HG02571 (cell line): Measurements from ENCODE around the gene MYL12B.
"Not testable (repeated sequence)": the region's sequence is repeated elsewhere in the genome, so short reads cannot be mapped to it uniquely, and the experiment has no call there.

Experiments
- ATAC-seq: cut with Tn5 transposase; IDR thresholded peaks from one replicate; pipeline ENCODE4 v1.9.1; 2021; ENCODE audit warnings: mild to moderate bottlenecking, moderate library complexity; ENCODE audit not compliant: unreplicated experiment

The MYL12B gene

DNA sequence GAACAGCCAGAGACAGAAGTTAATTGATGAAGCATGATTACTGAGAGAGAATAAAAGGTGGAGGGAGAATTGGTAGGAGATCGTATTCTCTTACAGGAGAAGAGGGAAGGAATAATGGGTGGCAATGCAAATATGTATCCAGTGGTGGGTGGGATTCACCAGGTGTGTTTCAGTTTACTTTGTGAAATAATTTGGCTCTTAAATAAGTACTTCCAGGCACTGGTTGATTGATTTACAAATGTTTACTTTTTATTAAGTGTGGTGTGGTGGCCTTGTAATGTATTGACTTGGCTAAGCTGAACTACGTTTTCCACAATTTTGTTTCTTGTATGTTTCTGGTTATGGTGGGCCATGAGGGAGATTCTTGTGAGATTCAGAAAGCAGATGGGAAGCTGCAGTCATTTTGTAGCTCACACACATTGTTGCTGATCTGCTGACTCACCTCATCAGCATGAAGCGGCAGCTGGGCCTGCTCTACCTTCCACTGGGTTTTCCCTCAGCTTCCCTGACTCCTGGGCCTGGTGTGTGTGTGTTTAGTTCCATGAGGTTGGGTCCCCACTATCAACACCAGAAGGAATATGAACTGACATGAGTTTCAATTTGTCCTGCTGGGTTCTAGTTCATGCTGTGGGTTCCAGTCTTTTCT, 32.6 kb downstream of the MYL12B start:
- no peak for ATAC-seq

DNA sequence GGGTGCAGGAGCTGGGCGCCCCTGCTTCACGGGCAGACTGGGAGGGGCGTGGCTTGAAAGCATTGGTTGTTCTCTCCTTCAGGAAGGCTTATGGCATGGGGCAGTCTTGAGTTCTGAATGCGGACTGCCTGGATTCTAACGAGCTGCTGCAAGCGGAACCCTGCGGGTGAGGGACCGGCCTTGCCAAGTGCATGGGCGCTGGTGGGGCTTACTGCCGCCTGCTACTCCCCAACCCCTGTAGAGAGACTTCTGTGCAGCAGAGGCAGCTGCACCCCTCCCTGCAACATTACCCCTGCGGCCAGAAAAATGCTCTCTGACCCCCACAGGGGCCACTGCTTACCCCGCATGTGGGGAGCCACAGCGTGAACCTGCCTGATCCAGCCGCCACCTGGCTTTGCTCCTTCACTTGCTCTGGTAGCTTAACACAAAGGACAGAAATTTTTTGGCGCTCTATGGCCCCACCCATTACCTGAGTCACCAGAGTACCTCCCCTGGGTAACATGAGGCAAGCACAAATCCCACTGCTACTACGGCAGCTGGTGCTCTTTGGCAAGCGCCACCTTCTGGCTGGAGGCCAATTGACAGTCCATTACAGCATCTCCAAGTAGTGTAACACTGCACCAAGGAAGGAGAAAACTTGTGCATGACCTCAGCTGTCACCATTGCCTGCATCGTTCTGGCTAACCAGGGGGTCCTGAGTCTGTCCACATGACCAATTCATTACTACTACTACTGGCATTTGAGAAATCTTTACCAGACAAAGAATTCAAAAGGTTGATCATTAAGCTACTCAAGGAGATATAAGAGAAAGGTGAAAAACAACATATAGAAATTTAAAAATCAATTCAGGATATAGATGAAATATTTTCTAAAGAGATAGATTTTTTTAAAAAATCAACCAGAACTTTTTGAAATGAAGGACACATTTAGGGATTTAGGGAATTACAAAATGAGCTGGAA, 35.4 kb downstream of the MYL12B start:
- peak; percentile 99 for ATAC-seq

DNA sequence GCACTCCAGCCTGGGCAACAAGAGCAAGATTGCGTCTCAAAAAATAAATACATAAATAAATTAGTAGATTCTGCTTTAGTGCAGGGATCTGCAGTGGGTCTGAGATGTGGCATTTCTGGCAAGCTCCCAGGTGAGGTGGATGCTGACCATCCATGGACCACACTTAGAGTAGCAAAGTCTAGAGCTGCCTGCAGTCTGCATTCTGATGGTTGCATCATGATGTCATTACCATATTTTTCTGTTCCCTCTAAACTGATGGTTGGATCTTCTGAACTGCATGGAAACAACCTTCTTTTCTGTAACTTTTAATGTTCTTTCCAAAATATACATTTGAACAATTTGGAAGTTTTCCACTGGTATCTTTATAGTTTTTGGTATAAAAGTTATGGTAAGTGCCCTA, 42.9 kb downstream of the MYL12B start:
- ATAC-seq, result no peak

DNA sequence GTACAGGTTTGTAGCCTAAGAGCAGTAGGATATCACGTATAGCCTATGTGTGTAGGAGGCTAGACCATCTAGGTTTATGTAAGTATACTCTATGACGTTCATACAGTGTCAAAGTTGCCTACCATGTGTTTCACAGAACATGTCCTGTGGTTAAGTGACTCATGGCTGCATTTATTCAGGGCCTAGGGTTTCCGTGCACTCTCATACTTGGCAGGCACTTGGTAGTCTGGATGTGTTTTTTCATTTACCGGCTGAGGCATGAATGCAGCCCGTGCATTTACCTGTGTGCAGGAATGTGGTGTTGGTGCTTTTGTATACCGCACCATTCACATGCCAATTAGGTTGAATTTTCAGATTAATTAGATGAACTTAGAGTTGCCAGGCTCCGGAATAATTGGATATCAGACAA, 43.4 kb downstream of the MYL12B start:
- peak; percentile 54 for ATAC-seq

DNA sequence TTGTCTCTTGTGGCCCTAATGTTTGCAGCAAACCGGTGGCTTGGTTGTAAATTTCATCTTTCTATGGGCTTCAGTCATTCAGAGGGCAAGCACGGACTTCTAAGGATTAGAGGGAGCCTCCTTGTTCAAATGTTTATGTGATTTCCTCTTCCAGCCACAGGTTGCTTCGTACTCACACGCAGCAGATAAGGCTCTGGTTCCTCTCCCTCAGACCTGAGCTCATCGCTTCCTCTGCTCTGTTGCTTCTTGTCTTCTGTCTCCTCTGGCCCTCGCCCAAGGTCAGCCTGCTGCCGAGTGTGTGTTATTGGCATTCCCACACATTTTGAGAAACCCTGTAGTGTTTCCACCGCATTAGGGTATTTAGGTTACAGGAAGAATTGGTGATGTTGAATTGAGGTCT, 44.0 kb downstream of the MYL12B start:
- ATAC-seq, result no peak

DNA sequence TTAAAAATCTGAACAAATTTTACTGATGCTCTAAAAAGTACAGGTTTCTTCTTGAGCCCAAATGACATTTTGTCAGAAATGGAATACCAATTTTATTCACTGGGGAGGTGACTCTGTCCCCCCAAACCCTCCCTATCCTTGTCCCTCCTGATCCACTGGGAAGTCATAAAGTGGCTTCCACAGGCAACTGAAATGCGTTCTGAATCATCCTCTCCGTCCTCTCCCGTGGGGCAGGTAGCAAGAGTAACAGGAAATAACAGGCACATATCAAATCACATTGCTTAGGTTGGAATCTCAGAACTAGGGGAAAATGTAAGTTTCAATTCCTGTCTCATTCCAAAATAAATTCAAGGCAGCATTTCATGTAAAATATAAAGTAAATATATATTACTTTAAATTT, 44.5 kb downstream of the MYL12B start:
- ATAC-seq, result no peak

DNA sequence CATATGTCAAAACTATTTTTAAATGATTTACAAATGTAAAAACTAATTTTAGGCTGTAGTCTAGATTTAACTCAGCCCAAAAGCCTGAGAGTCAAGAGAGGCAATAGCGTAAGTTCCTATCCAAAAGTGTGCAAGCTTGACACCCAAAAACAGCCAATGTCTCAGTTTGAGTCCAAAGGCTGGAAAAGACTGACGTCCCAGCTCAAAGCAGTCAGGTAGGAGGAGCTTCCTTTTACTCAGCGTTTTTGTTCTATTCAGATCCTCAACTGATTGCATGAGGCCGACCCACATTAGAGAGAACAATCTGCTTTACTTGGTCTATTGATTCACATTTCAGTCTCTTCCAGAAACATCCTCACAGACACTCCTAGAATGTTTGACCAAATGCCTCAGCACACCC, 51.8 kb downstream of the MYL12B start:
- ATAC-seq, result no peak

DNA sequence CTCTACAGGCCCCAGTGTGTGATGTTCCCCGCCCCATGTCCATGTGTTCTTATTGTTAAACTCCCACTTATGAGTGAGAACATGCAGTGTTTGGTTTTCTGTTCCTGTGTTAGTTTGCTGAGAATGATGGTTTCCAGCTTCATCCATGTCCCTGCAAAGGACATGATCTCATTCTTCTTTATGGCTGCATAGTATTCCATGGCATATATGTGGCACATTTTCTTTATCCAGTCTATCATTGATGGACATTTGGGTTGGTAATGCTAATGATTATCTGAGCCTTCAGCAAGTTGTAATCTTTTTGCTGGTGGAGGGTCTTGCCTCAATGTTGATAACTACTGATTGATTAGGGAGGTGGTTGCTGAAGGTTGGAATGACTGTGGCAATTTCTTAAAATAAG, 53.4 kb downstream of the MYL12B start:
- ATAC-seq, result not testable (repeated sequence)

DNA sequence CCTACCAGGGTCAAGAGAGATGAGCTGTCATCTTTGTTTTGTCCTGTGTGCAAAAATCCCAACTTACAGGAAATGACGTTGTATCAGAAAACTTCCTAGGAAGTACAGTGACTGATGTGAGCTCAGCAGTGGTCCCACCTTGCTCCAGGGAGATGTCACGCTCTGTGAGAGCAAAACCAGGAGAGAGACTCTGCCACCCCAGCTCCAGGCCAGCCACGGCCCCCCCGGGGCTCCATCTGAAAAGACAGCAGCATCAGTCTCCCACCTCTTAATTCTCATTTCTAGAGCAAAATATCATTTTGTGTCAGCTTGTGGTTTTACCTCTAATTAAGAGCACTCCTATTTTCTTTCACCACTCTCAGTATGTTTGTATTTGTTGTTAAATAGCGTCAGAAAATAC, 57.5 kb downstream of the MYL12B start:
- ATAC-seq, result no peak

DNA sequence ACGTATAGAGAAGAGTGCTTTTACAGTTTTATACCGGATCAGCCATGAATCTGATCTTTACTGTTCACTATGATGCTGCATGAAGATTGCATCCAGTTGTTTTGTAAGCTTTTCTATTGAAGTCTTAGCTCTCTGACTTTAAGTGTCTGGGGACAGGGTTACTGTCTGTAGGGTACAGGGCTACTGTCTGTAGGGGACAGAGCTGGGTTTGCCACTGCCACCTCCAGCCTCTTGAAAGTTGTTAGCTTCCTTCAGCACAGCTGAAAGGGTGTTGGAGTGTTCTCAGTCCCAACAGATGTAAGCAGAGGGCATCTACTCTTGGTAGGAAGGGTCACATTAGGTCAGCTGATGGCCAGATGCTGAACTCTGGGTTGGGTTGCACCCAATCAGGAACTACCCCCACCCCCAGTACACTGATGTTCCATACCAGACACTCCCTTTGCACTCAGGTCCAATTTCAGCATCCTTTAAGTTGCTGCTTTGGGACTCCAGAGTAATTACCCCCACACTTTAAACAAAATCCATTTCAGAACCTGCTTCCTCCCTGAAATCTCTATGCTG, 58.0 kb downstream of the MYL12B start:
- ATAC-seq, result no peak

DNA sequence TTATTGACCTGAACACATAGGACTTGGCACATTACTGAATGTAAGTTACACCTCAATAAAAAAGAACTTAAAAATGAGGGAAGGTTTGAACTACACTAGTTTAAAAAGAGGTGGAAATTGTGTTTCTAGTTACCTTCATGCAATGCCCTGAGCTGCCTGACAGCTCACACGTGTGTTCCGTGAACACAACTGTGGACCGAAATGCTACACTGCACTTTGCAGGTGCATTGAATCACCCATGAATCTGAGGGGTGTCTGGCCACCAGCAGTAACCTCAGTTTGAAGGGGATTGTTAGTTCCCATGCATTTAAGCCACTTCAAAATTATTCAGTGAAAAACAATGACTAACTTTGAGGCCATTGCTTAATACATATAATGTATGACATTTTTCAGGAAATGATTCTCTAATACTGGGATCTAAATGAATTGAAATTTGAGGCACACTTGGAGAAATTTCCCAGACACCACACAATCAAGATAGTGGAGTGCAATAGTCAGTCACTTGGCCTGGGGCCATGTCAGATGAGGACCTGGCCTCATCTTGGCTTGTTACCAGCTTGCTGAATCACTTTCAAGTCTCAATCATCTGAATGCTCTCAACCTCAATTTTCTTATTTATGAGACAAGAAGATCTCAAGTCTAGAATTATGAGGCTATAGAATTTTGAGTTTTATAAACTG, 59.3 kb downstream of the MYL12B start:
- no peak for ATAC-seq

DNA sequence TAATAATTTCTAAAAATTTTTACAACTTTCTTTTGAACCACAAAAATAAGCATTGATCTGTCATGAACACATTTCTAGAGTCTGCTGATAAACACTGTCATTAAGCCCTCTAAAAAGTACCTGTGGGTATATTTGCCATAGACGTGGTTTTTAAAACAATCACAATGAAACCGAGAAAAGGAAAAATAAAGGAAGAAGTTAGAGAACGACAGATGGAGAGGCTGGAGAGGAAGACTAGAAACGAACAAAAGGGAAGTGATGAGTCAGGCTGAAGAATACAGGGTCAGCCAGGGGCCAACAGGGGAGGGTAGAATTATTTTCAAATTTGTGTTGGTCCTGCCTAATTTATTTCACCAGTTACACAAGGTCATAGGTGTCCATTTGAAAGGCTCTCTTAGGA, 62.0 kb downstream of the MYL12B start:
- ATAC-seq, result no peak
